GM12878 (cell line): ENCODE data around the gene UBE2D1. TPM values are rescaled to one million over a fixed set of nuclear protein-coding genes. Genes with fewer than 3 reads are reported as not detected.

Experiments used
- BHLHE40 ChIP-seq, 2 experiments: fragments of 450-650 bp in 1 of 2; IDR thresholded peaks; 2 replicates each; pipeline ENCODE4 v1.6.1; 2011 to 2017; ENCODE audit warnings: low read depth in 2 of 2, borderline replicate concordance in 1 of 2, improper control_type of control experiment in 1 of 2, low read length in 1 of 2, mild to moderate bottlenecking in 1 of 2
- FOS ChIP-seq: IDR thresholded peaks from 3 replicates; pipeline ENCODE4 v1.6.1; 2011; ENCODE audit warnings: borderline replicate concordance; ENCODE audit not compliant: insufficient read length; ENCODE audit errors: extremely low read depth
- GABPA ChIP-seq: IDR thresholded peaks from 2 replicates; pipeline ENCODE4 v1.6.1; 2014; ENCODE audit warnings: antibody characterized with exemption, low read depth, mild to moderate bottlenecking, inconsistent platforms
- IRF3 ChIP-seq: fragments of 450-650 bp; IDR thresholded peaks from 2 replicates; pipeline ENCODE4 v1.6.1; 2014; ENCODE audit warnings: mild to moderate bottlenecking
- IRF4 ChIP-seq: IDR thresholded peaks from 2 replicates; pipeline ENCODE4 v1.6.1; 2011; ENCODE audit warnings: low read depth, low read length
- KAT2A ChIP-seq: conservative IDR thresholded peaks from 2 replicates; pipeline ENCODE4 v1.6.1; 2011; ENCODE audit warnings: low read depth, low read length; ENCODE audit not compliant: control insufficient read depth
- KDM1A ChIP-seq: fragments of 200-600 bp; sonication (generic); IDR thresholded peaks from 2 replicates; pipeline ENCODE4 v1.6.1; 2016; ENCODE audit warnings: borderline replicate concordance
- MEF2A ChIP-seq: IDR thresholded peaks from 2 replicates; pipeline ENCODE4 v1.6.1; 2011; ENCODE audit warnings: low read depth, mild to moderate bottlenecking, low read length, moderate library complexity; ENCODE audit not compliant: insufficient read depth
- MEF2B ChIP-seq: fragments of 450-650 bp; IDR thresholded peaks from 2 replicates; pipeline ENCODE4 v1.6.1; 2018; ENCODE audit warnings: mild to moderate bottlenecking, moderate library complexity; ENCODE audit not compliant: partially characterized antibody, poor library complexity, severe bottlenecking
- SIX5 ChIP-seq: IDR thresholded peaks from 2 replicates; pipeline ENCODE4 v1.6.1; 2011; ENCODE audit warnings: mild to moderate bottlenecking, low read depth, low read length, moderate library complexity; ENCODE audit not compliant: severe bottlenecking
- SMARCA5 ChIP-seq: fragments of 450-650 bp; IDR thresholded peaks from 2 replicates; pipeline ENCODE4 v1.6.1; 2017; ENCODE audit warnings: mild to moderate bottlenecking
- STAT1 ChIP-seq: fragments of 450-650 bp; conservative IDR thresholded peaks from 2 replicates; pipeline ENCODE4 v1.6.1; 2014; ENCODE audit warnings: antibody characterized with exemption, mild to moderate bottlenecking
- ZNF274 ChIP-seq: IDR thresholded peaks from one replicate; pipeline ENCODE4 v1.8.0; 2011; ENCODE audit not compliant: insufficient read length, insufficient read depth
- polyA plus RNA-seq, 11 experiments: library from polyadenylated mRNA; depleted of rRNA in 4 of 11; unstranded in 6 of 11; stranded (reverse) in 5 of 11; fragments of >200 nt; fragmentation: Nextera tagmentation in 4 of 11; fragmentation: Illumina TruSeq in 1 of 11; extraction: Ambion mirVana in 4 of 11; extraction: Trizol in 1 of 11; gene quantifications; 1 replicate in 1 of 11; 2 replicates in 10 of 11; pipeline versions ENCODE4 v1.2.1 to v1.2.3, GENCODE V29; 2011 to 2016; ENCODE audit warnings: inconsistent platforms in 2 of 11, missing spikeins in 2 of 11, low read depth in 1 of 11
- total RNA-seq, 4 experiments: library from RNA; depleted of rRNA in 3 of 4; stranded (reverse); fragments of >200 nt in 3 of 4; fragmentation: Illumina TruSeq in 1 of 4; extraction: Trizol in 1 of 4; gene quantifications; 2 replicates each; pipeline versions ENCODE4 v1.2.1 to v1.2.3, GENCODE V29; 2013 to 2021
- TF ChIP-seq, protein P1 (sequence below): fragments of 450-650 bp; IDR thresholded peaks from 2 replicates; pipeline ENCODE4 v1.6.1; 2016; ENCODE audit warnings: mild to moderate bottlenecking, moderate library complexity, borderline replicate concordance
- TF ChIP-seq, protein P2 (sequence below), 3 experiments: IDR thresholded peaks in 2 of 3; conservative IDR thresholded peaks in 1 of 3; 2 replicates each; pipeline ENCODE4 v1.5.1; 2011; ENCODE audit warnings: low read depth in 3 of 3, low read length in 3 of 3, mild to moderate bottlenecking in 3 of 3, control low read depth in 2 of 3, moderate library complexity in 2 of 3, inconsistent platforms in 1 of 3, mixed read lengths in 1 of 3; ENCODE audit not compliant: control insufficient read depth in 2 of 3, insufficient read depth in 1 of 3; ENCODE audit errors: extremely low read depth in 1 of 3
- TF ChIP-seq, protein P3 (sequence below): fragments of 450-650 bp; IDR thresholded peaks from 2 replicates; pipeline ENCODE4 v1.6.1; 2017; ENCODE audit warnings: mild to moderate bottlenecking, moderate library complexity

Gene UBE2D1
- total and polyA plus RNA-seq, 10 of the 15 experiments (the other 5 are each of a cell fraction or from before 2014, with no cell fraction given), result 6.1 to 32.0 (median 15.5) TPM

- peak; percentile 66 for TF ChIP-seq MEF2B
- TF ChIP-seq GABPA, result peak; percentile 73; the same call in 1 of the 2 replicates
- TF ChIP-seq, protein P1, sequence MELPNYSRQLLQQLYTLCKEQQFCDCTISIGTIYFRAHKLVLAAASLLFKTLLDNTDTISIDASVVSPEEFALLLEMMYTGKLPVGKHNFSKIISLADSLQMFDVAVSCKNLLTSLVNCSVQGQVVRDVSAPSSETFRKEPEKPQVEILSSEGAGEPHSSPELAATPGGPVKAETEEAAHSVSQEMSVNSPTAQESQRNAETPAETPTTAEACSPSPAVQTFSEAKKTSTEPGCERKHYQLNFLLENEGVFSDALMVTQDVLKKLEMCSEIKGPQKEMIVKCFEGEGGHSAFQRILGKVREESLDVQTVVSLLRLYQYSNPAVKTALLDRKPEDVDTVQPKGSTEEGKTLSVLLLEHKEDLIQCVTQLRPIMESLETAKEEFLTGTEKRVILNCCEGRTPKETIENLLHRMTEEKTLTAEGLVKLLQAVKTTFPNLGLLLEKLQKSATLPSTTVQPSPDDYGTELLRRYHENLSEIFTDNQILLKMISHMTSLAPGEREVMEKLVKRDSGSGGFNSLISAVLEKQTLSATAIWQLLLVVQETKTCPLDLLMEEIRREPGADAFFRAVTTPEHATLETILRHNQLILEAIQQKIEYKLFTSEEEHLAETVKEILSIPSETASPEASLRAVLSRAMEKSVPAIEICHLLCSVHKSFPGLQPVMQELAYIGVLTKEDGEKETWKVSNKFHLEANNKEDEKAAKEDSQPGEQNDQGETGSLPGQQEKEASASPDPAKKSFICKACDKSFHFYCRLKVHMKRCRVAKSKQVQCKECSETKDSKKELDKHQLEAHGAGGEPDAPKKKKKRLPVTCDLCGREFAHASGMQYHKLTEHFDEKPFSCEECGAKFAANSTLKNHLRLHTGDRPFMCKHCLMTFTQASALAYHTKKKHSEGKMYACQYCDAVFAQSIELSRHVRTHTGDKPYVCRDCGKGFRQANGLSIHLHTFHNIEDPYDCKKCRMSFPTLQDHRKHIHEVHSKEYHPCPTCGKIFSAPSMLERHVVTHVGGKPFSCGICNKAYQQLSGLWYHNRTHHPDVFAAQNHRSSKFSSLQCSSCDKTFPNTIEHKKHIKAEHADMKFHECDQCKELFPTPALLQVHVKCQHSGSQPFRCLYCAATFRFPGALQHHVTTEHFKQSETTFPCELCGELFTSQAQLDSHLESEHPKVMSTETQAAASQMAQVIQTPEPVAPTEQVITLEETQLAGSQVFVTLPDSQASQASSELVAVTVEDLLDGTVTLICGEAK, result peak; percentile 78
- TF ChIP-seq IRF3, result no peak
- peak; percentile 93 for TF ChIP-seq SMARCA5
- TF ChIP-seq, protein P2, sequence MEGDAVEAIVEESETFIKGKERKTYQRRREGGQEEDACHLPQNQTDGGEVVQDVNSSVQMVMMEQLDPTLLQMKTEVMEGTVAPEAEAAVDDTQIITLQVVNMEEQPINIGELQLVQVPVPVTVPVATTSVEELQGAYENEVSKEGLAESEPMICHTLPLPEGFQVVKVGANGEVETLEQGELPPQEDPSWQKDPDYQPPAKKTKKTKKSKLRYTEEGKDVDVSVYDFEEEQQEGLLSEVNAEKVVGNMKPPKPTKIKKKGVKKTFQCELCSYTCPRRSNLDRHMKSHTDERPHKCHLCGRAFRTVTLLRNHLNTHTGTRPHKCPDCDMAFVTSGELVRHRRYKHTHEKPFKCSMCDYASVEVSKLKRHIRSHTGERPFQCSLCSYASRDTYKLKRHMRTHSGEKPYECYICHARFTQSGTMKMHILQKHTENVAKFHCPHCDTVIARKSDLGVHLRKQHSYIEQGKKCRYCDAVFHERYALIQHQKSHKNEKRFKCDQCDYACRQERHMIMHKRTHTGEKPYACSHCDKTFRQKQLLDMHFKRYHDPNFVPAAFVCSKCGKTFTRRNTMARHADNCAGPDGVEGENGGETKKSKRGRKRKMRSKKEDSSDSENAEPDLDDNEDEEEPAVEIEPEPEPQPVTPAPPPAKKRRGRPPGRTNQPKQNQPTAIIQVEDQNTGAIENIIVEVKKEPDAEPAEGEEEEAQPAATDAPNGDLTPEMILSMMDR (IDR thresholded peaks at IDR 0.05 in 2 of 3, conservative IDR thresholded peaks at IDR 0.05 in 1 of 3; ENCODE audit: control insufficient read depth in 2 of 3, extremely low read depth in 1 of 3, insufficient read depth in 1 of 3, low read depth in 3 of 3, low read length in 3 of 3), result peak; percentile 49 to 67 (median 61)
- TF ChIP-seq KAT2A, result no peak
- TF ChIP-seq BHLHE40 (IDR thresholded peaks at IDR 0.05; ENCODE audit: borderline replicate concordance in 1 of 2, low read depth in 2 of 2, low read length in 1 of 2), result peak; percentile 41 to 86; a peak in 3 of 4 replicates
- TF ChIP-seq MEF2A, result no peak
- TF ChIP-seq, protein P3, sequence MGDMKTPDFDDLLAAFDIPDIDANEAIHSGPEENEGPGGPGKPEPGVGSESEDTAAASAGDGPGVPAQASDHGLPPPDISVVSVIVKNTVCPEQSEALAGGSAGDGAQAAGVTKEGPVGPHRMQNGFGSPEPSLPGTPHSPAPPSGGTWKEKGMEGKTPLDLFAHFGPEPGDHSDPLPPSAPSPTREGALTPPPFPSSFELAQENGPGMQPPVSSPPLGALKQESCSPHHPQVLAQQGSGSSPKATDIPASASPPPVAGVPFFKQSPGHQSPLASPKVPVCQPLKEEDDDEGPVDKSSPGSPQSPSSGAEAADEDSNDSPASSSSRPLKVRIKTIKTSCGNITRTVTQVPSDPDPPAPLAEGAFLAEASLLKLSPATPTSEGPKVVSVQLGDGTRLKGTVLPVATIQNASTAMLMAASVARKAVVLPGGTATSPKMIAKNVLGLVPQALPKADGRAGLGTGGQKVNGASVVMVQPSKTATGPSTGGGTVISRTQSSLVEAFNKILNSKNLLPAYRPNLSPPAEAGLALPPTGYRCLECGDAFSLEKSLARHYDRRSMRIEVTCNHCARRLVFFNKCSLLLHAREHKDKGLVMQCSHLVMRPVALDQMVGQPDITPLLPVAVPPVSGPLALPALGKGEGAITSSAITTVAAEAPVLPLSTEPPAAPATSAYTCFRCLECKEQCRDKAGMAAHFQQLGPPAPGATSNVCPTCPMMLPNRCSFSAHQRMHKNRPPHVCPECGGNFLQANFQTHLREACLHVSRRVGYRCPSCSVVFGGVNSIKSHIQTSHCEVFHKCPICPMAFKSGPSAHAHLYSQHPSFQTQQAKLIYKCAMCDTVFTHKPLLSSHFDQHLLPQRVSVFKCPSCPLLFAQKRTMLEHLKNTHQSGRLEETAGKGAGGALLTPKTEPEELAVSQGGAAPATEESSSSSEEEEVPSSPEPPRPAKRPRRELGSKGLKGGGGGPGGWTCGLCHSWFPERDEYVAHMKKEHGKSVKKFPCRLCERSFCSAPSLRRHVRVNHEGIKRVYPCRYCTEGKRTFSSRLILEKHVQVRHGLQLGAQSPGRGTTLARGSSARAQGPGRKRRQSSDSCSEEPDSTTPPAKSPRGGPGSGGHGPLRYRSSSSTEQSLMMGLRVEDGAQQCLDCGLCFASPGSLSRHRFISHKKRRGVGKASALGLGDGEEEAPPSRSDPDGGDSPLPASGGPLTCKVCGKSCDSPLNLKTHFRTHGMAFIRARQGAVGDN, result peak; percentile 93
- no peak for TF ChIP-seq KDM1A
- no peak for TF ChIP-seq SIX5
- no peak for TF ChIP-seq IRF4
- no peak for TF ChIP-seq ZNF274
- 0 out of 2 replicates have a peak, but pooled peaks have one; percentile 35 for TF ChIP-seq STAT1
- TF ChIP-seq FOS, result no peak
Measured at GRCh38 chr10:58384999-58385783, 50.4 kb downstream of the UBE2D1 start, which contains the start of gene TFAM (continued).
